IPS-15b (cell line): ENCODE results near the gene A4GALT.

ENCODE experiments used
- H3K27me3 ChIP-seq: one replicate; pipeline ENCODE4 v1.6.1; 2013; ENCODE audit warnings: low read length; ENCODE audit not compliant: control insufficient read depth, insufficient read depth
- H3K36me3 ChIP-seq: one replicate; pipeline ENCODE4 v1.6.1; 2013; ENCODE audit warnings: low read length; ENCODE audit not compliant: control insufficient read depth, insufficient read depth
- H3K4me1 ChIP-seq: one replicate; pipeline ENCODE4 v1.6.1; 2013; ENCODE audit warnings: mild to moderate bottlenecking, low read length; ENCODE audit not compliant: control insufficient read depth, insufficient read depth
- H3K4me3 ChIP-seq: one replicate; pipeline ENCODE4 v1.5.1; 2013; ENCODE audit warnings: low read depth, low read length
- H3K9ac ChIP-seq: one replicate; pipeline ENCODE4 v1.6.1; 2013; ENCODE audit warnings: low read depth, mild to moderate bottlenecking, low read length
- H3K9me3 ChIP-seq: one replicate; pipeline ENCODE4 v1.6.1; 2013; ENCODE audit warnings: mild to moderate bottlenecking, low read length; ENCODE audit not compliant: control insufficient read depth, insufficient read depth

A4GALT gene

GRCh38 chr22:42699281-42699975 is 21.2 kb downstream of the A4GALT start:
- Histone ChIP-seq H3K27me3 (no peaks in the 10 kb centered on the region), H3K9me3 (no peaks in the 10 kb centered on the region), H3K36me3 (peaks cover 4% of the 10 kb centered on the region), H3K4me1 (peaks cover 8% of the 10 kb centered on the region), H3K9ac (no peak overlapping the region), H3K4me3 (no peak overlapping the region)

DNA sequence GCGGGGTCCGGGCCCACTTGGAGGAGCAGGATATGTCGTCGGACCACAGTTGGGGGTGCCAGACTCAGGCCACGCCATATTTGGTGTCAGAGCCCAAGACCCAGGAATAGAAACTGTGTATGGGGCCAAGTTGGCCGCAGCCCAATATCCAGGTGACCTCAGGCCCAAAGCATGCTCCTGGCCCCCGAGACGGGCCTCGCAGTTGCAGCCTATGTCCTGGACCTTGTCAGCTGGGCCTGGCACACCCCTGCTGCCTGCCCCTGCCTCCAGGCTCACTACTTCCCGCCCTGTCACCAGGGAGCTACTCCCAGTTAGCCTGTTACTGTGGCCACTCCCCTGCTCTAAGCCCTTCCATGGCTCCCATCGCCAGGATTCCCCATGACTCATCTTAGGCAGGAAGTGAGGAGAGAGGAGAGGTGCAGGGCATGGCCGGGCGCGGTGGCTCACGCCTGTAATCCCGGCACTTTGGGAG is 23.1 kb downstream of the A4GALT start:
- H3K27me3 ChIP-seq: no peaks in the 10 kb centered on the region
- peaks cover 11% of the 10 kb centered on the region for H3K36me3 ChIP-seq
- no peak overlapping the region for H3K4me3 ChIP-seq
- H3K4me1 ChIP-seq: peaks cover 8% of the 10 kb centered on the region
- H3K9me3 ChIP-seq: no peaks in the 10 kb centered on the region
- H3K9ac ChIP-seq: no peak overlapping the region

- Histone ChIP-seq H3K36me3 (peaks cover 11% of the 10 kb centered on the region), H3K27me3 (no peaks in the 10 kb centered on the region), H3K4me1 (peaks cover 8% of the 10 kb centered on the region), H3K9ac (no peak overlapping the region), H3K4me3 (no peak overlapping the region), H3K9me3 (no peaks in the 10 kb centered on the region)
Measured at GRCh38 chr22:42696331-42696967, 24.2 kb downstream of the A4GALT start.

- Histone ChIP-seq H3K9me3 (no peaks in the 10 kb centered on the region), H3K36me3 (peaks cover 11% of the 10 kb centered on the region), H3K4me3 (no peak overlapping the region), H3K4me1 (peaks cover 8% of the 10 kb centered on the region), H3K27me3 (no peaks in the 10 kb centered on the region), H3K9ac (no peak overlapping the region)
Measured at GRCh38 chr22:42695294-42695693, 25.4 kb downstream of the A4GALT start.

- Histone ChIP-seq H3K9ac (no peak overlapping the region), H3K9me3 (no peaks in the 10 kb centered on the region), H3K36me3 (peaks cover 11% of the 10 kb centered on the region), H3K4me1 (peaks cover 4% of the 10 kb centered on the region), H3K4me3 (no peak overlapping the region), H3K27me3 (no peaks in the 10 kb centered on the region)
Measured at GRCh38 chr22:42693763-42694683, 26.6 kb downstream of the A4GALT start.

DNA sequence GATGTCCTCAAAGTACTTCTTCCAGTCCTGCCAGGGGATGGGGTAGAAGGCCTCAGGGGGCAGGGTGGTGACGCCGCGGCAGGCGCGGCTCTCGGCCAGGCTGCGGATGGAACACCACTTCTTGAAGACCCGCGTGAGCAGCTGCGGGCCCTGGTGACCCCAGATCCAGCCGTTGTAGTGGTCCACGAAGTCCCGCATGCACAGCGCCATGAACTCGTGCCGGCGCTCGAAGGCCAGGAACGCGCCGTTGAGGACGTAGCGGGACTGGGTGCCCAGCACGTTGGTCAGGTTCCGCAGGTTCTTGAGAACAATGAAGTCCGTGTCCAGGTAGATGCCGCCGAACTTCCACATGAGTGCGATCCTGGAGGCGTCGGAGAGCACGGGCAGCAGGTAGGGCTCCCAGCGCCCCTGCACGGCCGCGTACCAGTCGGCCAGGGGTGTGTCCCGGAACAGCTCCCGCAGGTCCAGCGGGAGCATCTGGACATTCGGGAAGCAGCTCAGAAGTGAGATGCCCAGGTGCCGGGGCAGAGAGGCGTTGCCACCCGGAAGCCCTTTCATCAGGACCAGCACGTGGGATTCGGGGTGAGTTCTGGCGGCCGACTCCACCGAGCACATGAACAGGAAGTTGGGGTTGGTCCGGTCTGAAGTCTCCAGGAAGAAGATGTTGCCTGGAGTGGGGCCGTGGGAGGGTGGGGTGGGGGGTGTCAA is 27.5 kb downstream of the A4GALT start:
- H3K36me3 ChIP-seq: peaks cover 11% of the 10 kb centered on the region
- no peaks in the 10 kb centered on the region for H3K27me3 ChIP-seq
- H3K4me3 ChIP-seq: no peak overlapping the region
- peaks cover 4% of the 10 kb centered on the region for H3K4me1 ChIP-seq
- H3K9me3 ChIP-seq: no peaks in the 10 kb centered on the region
- no peak overlapping the region for H3K9ac ChIP-seq

DNA sequence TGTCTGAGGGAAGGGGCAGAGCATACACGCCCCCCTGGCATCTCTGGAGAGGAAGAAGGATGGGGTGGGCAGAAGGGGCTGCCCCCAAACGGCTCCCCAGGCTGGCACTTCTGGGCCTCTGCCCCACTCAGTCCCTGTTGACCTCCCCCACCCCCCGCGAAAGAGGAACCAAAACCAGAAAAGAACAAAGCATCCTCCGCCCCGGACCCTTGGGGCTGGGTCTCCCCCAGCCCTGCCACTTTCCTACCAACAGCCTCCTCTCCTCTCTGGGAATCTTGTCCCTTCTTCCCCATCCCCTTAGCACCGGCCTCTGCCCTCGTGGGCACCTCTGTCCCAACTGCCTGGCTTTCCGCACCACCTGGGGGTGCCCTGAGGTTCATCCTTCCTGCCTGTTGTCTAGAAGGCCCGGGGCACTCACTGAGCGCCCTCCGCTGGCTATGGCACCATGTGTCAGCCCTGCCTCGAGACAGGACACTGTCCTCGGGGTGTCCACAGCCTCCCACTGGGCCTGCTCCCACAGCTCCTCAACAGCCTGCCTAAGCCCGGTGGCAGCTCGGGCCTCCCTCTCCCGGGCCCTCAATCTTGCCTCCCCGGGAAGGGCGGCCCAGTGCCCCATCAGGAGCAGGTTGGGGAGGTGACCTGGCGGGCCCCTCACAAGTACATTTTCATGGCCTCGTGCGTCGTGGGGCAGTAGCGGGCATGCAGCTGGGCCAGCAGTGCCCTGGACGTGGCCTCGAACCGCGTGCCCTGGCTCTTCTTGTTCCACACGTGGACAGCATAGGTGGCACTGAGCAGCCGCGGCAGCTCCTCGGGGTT is 28.2 kb downstream of the A4GALT start:
- Histone ChIP-seq H3K36me3 (peaks cover 11% of the 10 kb centered on the region), H3K27me3 (no peaks in the 10 kb centered on the region), H3K4me1 (peaks cover 4% of the 10 kb centered on the region), H3K9me3 (no peaks in the 10 kb centered on the region), H3K4me3 (no peak overlapping the region), H3K9ac (no peak overlapping the region)

DNA sequence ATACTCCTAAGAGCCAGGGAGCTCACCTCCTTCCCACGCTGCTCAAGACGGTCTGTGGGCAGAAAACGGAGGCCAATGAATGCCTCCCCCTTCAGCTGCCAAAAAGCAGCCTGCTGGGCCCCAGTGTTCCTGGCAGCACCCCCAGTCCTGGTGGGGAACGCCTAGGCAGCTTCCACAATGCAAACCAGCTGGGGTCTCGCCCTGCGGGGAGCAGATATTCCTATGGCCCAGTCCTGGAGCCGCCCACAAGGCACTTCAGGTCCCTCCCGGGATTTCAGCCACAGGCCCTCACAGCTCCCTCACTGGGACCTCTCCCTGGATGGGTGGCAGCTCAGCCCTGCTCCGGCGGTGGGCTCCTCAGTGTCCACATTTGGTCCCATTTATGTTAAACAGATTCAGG is 29.2 kb downstream of the A4GALT start:
- peaks cover 11% of the 10 kb centered on the region for H3K36me3 ChIP-seq
- H3K4me1 ChIP-seq: peaks cover 4% of the 10 kb centered on the region
- no peak overlapping the region for H3K9ac ChIP-seq
- no peaks in the 10 kb centered on the region for H3K9me3 ChIP-seq
- no peak overlapping the region for H3K4me3 ChIP-seq
- H3K27me3 ChIP-seq: no peaks in the 10 kb centered on the region

GRCh38 chr22:42688241-42689211 is 32.1 kb downstream of the A4GALT start:
- H3K9ac ChIP-seq: no peak overlapping the region
- H3K4me1 ChIP-seq: peaks cover 4% of the 10 kb centered on the region
- H3K4me3 ChIP-seq: no peak overlapping the region

More at GRCh38 chr22:42688241-42689211, 32.1 kb downstream of the A4GALT start:
- Histone ChIP-seq H3K36me3 (peaks cover 3% of the 10 kb centered on the region), H3K9me3 (no peaks in the 10 kb centered on the region), H3K27me3 (no peaks in the 10 kb centered on the region)
